CD4-positive, alpha-beta T cell treated with Interferon gamma for 1 hour (primary cell): ENCODE measurements around the gene GSC2.
A peak's percentile ranks its signal among the peaks of the same experiment; 100 is the strongest.

ENCODE experiments used
- DNase-seq: peaks from one replicate; pipeline ENCODE4 v3.0.0-alpha.2; 2020

GSC2 gene

DNA sequence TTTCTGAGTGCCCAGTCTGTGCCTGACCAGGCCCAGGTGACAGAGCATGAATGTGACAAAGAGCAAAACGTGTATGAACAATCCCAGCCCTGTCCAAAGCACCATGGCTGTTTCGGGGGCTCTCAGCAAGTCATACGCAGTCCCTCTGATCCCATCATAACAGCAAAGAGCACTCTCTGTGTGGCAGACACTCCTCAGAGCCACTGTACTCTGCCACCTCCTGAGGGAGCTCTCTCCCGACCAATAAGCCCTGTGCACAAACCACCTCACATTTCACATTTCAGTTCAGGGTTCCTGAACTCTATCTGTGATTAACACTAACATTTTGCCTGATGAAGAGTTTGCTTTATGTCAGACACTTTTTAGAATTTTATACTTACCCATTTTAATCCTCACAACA is 34.5 kb downstream of the GSC2 start:
- DNase-seq: no peak

DNA sequence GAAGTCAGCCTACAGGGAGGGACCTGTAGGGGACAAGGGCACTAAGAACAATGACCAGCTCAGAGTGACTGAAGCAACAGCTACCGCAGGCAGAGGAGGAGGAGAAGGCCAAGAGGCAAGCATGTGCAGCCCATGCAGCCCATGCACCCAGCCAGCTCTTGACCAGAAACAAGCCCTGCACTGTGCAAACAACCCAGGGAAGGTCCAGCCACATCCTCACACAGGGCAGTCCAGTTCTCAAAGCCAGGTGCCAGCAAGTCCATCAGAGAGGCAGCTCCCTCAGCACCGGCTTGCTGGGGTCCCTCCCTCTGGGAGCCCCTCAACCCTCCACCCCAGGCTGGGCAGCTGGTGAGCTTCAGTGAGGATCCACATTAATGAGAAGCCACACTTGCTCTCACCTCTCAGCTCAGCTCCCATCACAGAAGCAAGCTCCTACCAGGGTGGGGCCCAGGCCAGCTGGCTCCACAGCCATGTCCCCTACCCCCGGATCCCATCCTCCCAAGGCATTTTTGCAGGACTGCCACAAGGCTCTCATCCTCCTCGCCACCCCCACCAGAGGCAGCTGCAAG is 35.0 kb downstream of the GSC2 start:
- no peak for DNase-seq

DNA sequence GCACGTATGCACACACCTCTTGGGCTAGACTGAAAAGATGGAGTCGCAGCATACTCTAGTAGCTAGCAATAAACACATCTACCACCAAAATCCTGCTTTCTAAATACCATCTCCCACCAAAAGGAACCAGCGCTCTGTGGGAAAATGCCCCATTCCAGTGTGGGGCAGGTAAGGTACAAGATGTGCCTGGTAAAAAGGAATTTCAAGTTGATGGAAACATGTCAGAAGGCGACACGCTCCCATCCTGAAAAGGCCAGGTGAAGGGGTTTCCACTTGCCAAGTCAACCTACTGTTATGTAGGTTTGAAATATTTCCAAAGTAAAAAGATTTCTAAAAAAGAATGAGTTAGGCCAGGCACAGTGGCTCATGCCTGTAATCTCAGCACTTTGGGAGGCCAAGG is 36.7 kb downstream of the GSC2 start:
- no peak for DNase-seq

DNA sequence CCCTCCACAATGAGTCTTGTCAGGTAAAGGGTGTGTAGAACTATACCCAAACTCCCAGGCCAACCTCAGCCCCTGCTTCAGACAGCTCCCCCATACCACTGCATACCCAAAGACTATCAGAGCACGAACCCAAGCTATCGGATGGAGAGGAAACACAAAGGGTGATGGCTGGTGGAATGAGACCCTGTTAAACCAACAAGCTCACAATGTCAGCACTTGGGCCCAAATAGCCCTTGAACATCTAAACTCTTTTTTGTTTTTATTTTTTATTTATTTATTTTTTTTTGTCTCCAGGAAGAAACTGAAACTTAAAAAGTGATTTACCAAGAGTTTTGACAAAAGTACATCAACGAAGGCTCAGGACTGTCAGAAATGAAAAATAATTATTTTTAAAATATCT is 38.5 kb downstream of the GSC2 start:
- no peak for DNase-seq

GRCh38 chr22:19111140-19111539 is 39.0 kb downstream of the GSC2 start:
- no peak for DNase-seq

DNA sequence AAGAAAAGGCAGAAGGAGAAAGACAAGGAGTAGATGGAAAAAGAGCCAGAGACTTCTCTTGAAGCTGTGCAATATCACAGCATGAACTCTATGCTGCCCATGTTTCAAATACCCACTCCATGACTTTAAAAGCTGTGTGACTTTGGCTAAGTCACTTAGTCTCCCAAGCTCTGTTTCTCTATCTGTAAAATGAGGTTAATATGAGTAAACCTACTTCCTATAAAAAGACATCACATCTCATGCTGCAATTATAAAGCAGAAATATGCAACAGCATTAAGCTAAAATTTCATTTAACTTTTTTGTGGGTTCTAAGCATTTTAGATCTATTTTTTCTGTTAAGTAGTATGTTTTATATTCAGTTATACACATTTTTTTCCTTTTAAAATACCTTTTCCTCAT is 39.4 kb downstream of the GSC2 start:
- no peak for DNase-seq

- no peak for DNase-seq
Observed at GRCh38 chr22:19110064-19110458, 40.0 kb downstream of the GSC2 start.

GRCh38 chr22:19109198-19110063 is 40.7 kb downstream of the GSC2 start:
- DNase-seq: peak; percentile 61

DNA sequence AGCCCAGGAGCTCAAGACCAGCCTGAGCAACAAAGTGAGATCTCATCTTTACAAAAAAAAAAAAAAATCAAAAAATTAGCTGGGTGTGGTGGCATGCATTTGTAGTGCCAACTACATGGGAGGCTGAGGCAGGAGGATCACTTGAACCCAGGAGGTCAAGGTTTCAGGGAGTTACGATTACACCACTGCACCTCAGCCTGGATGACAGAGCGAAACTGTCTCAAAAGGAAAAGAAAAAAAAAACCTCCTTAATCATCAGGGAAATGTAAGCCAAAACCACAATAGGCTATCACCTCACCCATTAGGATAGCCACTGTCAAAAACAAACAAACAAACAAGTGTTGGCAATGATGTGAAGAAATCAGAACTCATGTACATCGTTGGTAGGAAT is 41.3 kb downstream of the GSC2 start:
- no peak for DNase-seq

- DNase-seq: no peak
Observed at GRCh38 chr22:19107730-19108074, 42.4 kb downstream of the GSC2 start.

- DNase-seq: no peak
Observed at GRCh38 chr22:19106886-19107729, 43.0 kb downstream of the GSC2 start.

GRCh38 chr22:19105867-19106802 is 44.0 kb downstream of the GSC2 start:
- peak; percentile 62 for DNase-seq

DNA sequence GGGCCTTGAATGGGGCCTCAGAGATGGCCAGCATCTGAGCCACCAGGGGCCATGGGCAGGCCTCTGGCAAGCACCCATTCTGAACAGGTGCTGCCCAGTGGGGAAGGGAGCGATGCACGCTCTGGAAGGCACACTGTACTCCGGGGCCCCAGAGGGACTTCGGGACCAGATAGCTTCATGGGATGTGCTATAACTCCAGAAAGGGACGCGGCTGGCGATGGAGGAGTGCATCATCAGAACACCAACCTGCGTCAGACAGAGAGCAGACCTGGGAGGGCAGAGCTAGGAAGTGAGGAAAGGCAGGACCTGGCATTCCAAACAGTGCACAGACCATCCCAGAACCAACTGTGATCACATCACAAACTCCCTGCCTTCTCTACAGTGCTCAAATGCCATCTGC is 44.6 kb downstream of the GSC2 start:
- DNase-seq: no peak

- DNase-seq: no peak
Observed at GRCh38 chr22:19103880-19104821, 45.9 kb downstream of the GSC2 start.

DNA sequence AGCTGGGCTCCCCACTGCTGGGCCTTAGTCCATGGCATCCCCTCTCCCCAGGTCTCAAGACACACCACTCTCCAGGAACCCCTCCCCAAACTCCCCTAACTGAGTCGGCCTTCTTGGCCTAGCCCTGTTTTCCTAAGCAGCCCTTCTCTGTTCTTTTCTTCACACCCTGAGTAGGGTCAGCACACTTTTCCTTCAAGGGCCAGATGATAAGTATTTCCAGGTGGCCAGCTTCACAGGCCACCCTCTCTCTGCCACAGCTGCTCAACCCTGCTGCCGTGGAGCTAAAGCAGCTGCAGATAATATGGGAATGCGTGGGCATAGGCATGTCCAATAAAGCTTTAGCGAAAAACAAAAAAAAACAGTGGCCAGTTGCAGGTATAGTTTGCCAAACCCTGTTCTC is 51.9 kb downstream of the GSC2 start:
- DNase-seq: no peak

- DNase-seq: no peak
Observed at GRCh38 chr22:19097518-19097917, 52.6 kb downstream of the GSC2 start.
